ENCODE results near the gene MAP1A. TPM values are rescaled to one million over a fixed set of nuclear protein-coding genes. Genes with fewer than 3 reads are reported as not detected.

Gene MAP1A
- polyA plus RNA-seq (ENCODE audit: insufficient read length in 4 of 4), result 10 to 100 TPM in 1 of 4 donors, 1 to 10 TPM in 3; 8.0 to 14.7 (median 9.0) TPM

DNA sequence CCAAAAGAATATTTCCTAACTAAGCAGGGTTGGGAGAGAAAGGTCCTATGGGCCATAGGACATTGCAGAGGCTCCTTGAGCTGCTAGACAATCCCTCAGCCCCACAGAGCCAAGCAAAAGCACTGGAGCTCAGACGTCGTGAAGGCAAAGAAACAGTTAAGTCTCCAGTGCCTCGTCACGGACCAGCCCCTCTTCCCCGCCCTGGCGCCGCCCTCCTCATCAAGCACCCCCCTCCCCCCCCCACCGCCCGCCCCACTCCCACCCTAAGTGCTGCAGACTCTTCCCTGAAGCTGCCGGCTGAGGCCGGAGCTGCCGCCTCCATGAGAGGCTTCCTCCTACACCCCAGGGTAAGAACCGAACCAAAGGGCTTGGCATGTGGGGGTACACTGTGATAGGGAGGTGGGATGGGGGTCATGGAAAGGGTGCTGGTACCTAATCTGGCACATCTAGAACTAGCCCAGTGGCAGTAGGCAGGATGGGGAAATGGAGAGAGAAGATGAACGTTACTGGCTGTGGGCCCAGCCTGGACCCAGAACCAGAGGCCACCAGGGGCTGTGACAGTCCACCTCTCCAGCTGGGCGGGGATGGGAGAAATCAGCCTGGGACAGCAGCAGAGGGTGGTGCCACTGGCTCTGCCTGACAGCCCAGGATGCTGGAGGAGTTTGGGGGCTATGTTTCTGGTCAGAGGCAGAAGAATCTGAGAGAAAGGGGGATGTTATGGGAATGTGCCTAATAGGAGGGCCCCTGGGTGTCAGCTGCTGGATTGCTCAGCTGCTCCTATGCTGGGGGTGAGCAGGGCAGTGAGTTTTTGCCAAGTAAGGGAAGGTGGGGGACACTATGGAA, at the start of gene MAP1A:
MAP1A (plus strand) TSS at position 255 of the 843 bp plus-strand sequence. CDS start 3,866 bp downstream, outside the sequence.
- no peak for DNase-seq (ENCODE audit: low read depth in 4 of 4, low spot score in 3 of 4)

- DNase-seq (ENCODE audit: low read depth in 4 of 4, low spot score in 3 of 4), result no peak
These were observed 47.5 kb upstream of the MAP1A start for GRCh38 chr15:43469867-43470266.

DNA sequence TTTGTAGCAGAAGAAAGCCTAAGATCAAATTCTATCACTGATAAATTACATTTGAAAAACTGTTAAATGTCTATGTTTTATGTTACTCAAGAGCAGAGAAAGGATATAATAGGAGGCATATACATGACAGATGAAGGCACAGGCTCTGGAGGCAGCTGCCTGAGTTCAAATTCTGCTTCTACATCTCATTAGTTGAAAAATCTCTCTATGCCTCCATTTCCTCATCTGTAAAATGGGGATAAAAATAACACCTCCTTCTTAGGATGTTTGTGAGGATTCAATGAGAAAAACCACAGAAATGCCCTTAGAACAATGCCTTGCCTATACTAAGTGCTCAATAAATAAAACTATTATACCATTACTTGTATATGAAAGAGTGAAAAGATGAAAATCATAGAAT, 45.4 kb upstream of the MAP1A start:
- DNase-seq (ENCODE audit: low read depth in 4 of 4, low spot score in 3 of 4), result no peak

GRCh38 chr15:43473885-43474284, 43.5 kb upstream of the MAP1A start:
- no peak for DNase-seq (ENCODE audit: low read depth in 4 of 4, low spot score in 3 of 4)

GRCh38 chr15:43483297-43484128, 33.9 kb upstream of the MAP1A start:
- no peak for DNase-seq (ENCODE audit: low read depth in 4 of 4, low spot score in 3 of 4)

DNA sequence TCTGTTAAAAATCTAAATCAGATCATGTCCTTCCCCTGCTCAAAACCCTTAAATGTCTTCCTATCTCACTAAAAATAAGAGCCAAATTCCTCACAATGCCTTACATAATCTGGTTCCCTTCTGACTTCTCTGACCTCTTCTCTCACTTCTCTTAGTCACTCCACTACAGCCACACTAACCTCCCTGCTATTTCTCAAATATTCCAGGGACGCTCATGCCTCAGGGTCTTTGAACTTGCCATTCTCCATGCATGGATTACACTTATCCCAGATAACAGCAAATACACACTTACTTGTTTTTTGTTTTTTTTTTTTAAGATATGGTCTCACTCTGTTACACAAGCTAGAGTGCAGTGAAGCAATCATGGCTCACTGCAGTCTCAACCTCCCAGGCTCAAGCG, 33.0 kb upstream of the MAP1A start:
- DNase-seq (ENCODE audit: low read depth in 4 of 4, low spot score in 3 of 4), result no peak

GRCh38 chr15:43487271-43487895, 30.0 kb upstream of the MAP1A start:
- no peak for DNase-seq (ENCODE audit: low read depth in 4 of 4, low spot score in 3 of 4)

DNA sequence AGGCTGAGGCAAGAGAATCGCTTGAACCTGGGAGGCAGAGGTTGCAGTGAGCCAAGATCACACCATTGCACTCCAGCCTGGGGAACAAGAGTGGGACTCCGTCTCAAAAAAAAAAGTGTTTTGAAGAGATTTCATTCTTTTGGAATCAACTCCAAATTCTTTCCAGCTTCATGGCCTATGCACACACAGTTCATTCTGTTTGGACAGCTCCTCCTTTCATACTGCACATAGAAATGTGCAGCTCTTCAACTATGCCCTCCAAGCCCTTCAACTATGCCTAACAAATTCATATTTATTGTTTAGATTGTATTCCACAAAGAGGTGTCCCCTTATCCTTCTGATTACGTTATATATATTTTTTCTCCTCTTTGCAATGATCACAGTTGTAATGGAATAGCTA, 28.6 kb upstream of the MAP1A start:
- no peak for DNase-seq (ENCODE audit: low read depth in 4 of 4, low spot score in 3 of 4)

DNA sequence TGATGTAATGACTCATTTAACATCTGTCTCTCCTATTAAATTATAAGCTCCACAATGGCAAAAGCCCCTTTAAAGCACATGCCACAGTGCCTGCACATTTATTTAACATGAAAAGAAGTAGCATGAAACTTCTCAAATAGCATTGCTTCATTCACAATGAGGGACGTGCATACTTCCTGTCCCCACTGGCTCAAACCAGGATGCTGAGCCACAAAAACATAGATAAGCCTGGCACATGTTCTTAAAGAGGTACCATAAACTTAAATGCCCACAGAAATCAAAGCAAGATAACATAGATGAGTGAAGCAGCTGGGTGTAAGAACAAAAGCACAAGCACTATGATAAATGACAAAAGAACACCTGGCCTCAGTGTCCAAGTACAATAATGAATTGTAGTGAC, 28.2 kb upstream of the MAP1A start:
- no peak for DNase-seq (ENCODE audit: low read depth in 4 of 4, low spot score in 3 of 4)

GRCh38 chr15:43492266-43492665, 25.1 kb upstream of the MAP1A start:
- DNase-seq (ENCODE audit: low read depth in 4 of 4, low spot score in 3 of 4), result no peak

GRCh38 chr15:43492673-43493601, 24.5 kb upstream of the MAP1A start, which contains the start of gene TP53BP1:
Gene TP53BP1 (minus strand): TSS chr15:43493156. CDS start chr15:43493043, 113 bp downstream.
- peak; percentile 80 to 88 (median 84) for DNase-seq (ENCODE audit: low read depth in 4 of 4, low spot score in 3 of 4)

DNA sequence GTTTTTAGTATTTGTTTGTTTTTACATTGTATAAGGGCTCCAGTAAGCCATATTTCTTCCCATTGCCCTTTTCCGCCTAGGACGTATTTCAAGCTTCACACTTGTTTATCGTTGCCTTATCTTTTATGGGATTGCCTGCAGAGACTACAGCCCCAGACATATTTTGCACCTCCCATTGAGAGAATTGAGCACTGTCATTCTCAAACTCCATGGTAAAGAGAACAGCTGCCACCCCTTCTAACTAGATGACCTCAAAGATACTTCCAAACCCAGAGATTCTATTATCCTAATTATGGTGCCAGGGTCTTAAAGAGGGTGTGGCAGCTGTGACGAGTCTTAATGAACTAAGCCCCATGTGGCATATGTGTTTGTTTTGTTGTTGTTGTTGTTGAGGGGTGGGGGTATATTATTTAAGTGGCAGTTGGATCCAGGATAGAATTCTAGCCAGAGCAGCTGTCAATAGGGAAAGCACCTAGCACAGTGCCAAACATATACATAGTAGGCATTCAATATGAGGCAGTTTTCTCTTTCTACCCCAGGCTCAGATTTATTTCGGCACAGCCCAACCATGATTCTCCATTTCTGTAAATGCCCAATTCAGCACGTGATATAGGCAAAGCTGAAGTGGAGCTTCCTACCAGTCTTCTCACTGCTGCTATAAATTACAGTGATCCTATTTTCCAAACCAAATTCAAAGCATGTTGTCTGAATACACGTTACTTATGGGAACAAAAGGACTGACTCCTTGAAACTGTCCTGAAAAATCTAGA, 23.5 kb upstream of the MAP1A start:
- no peak for DNase-seq (ENCODE audit: low read depth in 4 of 4, low spot score in 3 of 4)

GRCh38 chr15:43498990-43499389, 18.4 kb upstream of the MAP1A start:
- DNase-seq (ENCODE audit: low read depth in 4 of 4, low spot score in 3 of 4), result no peak

- no peak for DNase-seq (ENCODE audit: low read depth in 4 of 4, low spot score in 3 of 4)
These were observed 17.8 kb upstream of the MAP1A start for GRCh38 chr15:43499635-43500034.

- no peak for DNase-seq (ENCODE audit: low read depth in 4 of 4, low spot score in 3 of 4)
These were observed 11.7 kb upstream of the MAP1A start for GRCh38 chr15:43505738-43506137.

DNA sequence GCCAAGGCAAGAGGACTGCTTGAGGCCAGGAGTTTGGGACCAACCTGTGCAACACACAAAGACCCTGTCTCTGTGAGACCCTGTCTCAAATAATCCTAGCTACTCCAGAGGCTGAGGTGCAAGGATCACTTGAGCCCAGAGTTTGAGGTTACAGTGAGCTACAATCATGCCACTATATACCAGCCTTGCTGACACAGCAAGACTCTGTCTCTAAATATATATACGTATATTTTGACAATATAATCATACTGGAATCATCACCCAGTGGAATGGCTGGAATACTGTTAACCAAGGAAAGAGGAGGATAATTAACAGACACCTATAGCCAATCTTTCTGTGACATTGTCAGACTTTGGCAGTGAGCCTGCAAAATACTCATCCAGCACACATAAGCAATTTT, 9.0 kb upstream of the MAP1A start:
- no peak for DNase-seq (ENCODE audit: low read depth in 4 of 4, low spot score in 3 of 4)

- DNase-seq (ENCODE audit: low read depth in 4 of 4, low spot score in 3 of 4), result no peak
These were observed 8.3 kb upstream of the MAP1A start for GRCh38 chr15:43508991-43509659.

DNA sequence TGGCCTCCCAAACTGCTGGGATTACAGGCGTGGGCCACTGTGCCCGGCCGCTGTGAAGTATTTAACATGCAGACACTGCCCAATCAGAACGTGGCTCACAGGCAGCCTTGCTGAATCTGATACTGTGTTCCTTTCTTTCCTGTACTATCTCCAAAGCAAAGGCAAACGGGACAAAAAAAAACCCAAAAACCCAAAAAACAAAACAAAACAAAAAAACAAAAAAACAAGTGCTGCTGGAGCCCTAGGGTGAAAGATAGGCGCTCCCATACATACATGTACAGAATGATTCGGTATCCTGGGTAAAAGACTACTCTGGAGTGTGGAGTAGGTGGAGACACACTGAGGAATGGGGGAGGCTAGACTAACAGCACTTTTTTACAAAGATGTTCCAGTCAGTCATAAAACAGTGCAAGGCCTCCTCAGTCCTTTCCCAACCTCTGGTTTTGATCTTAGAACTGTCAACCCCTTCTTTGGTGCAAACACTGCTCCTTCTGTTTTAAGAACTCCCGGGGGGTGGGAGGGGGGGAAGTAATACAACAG, 7.7 kb upstream of the MAP1A start:
- DNase-seq (ENCODE audit: low read depth in 4 of 4, low spot score in 3 of 4), result no peak

Data from left renal pelvis (tissue), 4 donors.